GM11168 (cell line): ENCODE results near the gene PXDN.

Experiments
- in situ Hi-C: fragments of 300-500 bp; cut with MboI; formaldehyde crosslinking; loops from one replicate; pipeline ENCODE4 v1.12.0; 2022; ENCODE audit warnings: low sequenced_read_pairs; ENCODE audit not compliant: unreplicated experiment

Gene PXDN

GRCh38 chr2:1621041-1621440 lies 123.3 kb downstream of the PXDN start:
- in situ Hi-C loops = no loop called here

GRCh38 chr2:1620081-1620480 lies 124.2 kb downstream of the PXDN start:
- in situ Hi-C loops = no loop called here

GRCh38 chr2:1619556-1619955 lies 124.8 kb downstream of the PXDN start:
- in situ Hi-C loops = no loop called here

- in situ Hi-C loops = no loop called here
These were observed 125.3 kb downstream of the PXDN start for GRCh38 chr2:1618974-1619373.

GRCh38 chr2:1618191-1618961 lies 125.9 kb downstream of the PXDN start:
- in situ Hi-C loops = no loop called here

- in situ Hi-C loops = no loop called here
These were observed 126.8 kb downstream of the PXDN start for GRCh38 chr2:1617425-1618021.

- in situ Hi-C loops = no loop called here
These were observed 129.8 kb downstream of the PXDN start for GRCh38 chr2:1614564-1614963.

- in situ Hi-C loops = no loop called here
These were observed 130.5 kb downstream of the PXDN start for GRCh38 chr2:1613731-1614354.

- in situ Hi-C loops = no loop called here
These were observed 131.3 kb downstream of the PXDN start for GRCh38 chr2:1613078-1613445.

- in situ Hi-C loops = no loop called here
These were observed 131.8 kb downstream of the PXDN start for GRCh38 chr2:1612391-1613077.

GRCh38 chr2:1611886-1612285 lies 132.4 kb downstream of the PXDN start:
- in situ Hi-C loops = no loop called here

- in situ Hi-C loops = no loop called here
These were observed 134.2 kb downstream of the PXDN start for GRCh38 chr2:1610096-1610485.

- in situ Hi-C loops = no loop called here
These were observed 134.7 kb downstream of the PXDN start for GRCh38 chr2:1609485-1610095.

GRCh38 chr2:1609040-1609439 lies 135.3 kb downstream of the PXDN start:
- in situ Hi-C loops = no loop called here

GRCh38 chr2:1607971-1608688 lies 136.2 kb downstream of the PXDN start:
- in situ Hi-C loops = no loop called here

- in situ Hi-C loops = no loop called here
These were observed 136.9 kb downstream of the PXDN start for GRCh38 chr2:1607236-1607920.

GRCh38 chr2:1606421-1607235 lies 137.7 kb downstream of the PXDN start:
- in situ Hi-C loops = no loop called here

- in situ Hi-C loops = no loop called here
These were observed 138.3 kb downstream of the PXDN start for GRCh38 chr2:1606046-1606400.
